DND-41 (cell line): Measurements from ENCODE around the gene MARCHF2.

Experiments used
- ATAC-seq: fragments of 200-7000 bp; cut with Tn5 transposase; 3 replicates; pipeline ENCODE4 v1.9.1; 2021; ENCODE audit warnings: low read depth; ENCODE audit not compliant: insufficient read depth
- DNase-seq: peaks from one replicate; pipeline ENCODE4 v3.0.0-alpha.2; 2020
- H2AFZ ChIP-seq: 2 replicates; pipeline ENCODE4 v1.6.0; 2012; ENCODE audit warnings: low read depth, low read length
- H3K27ac ChIP-seq: 2 replicates; pipeline ENCODE4 v1.5.1; 2012; ENCODE audit warnings: low read length, inconsistent platforms
- H3K27me3 ChIP-seq: fragments of 200-600 bp; sonication (generic); 2 replicates; pipeline ENCODE4 v1.6.0; 2012; ENCODE audit warnings: low read length, mild to moderate bottlenecking, inconsistent platforms; ENCODE audit not compliant: insufficient read depth, poor library complexity
- H3K36me3 ChIP-seq: 2 replicates; pipeline ENCODE4 v1.5.1; 2012; ENCODE audit warnings: low read length, inconsistent platforms; ENCODE audit not compliant: insufficient read depth
- H3K4me1 ChIP-seq: 2 replicates; pipeline ENCODE4 v1.5.1; 2012; ENCODE audit warnings: mild to moderate bottlenecking, low read length; ENCODE audit not compliant: insufficient read depth
- H3K4me2 ChIP-seq: 2 replicates; pipeline ENCODE4 v1.6.0; 2012; ENCODE audit warnings: mild to moderate bottlenecking, moderate library complexity, low read length, inconsistent platforms; ENCODE audit not compliant: insufficient read depth
- H3K4me3 ChIP-seq, 2 experiments: fragments of 200-600 bp in 1 of 2; shearing (Covaris generic) in 1 of 2; 2 replicates each; pipeline ENCODE4 v1.5.1; 2012 to 2016; ENCODE audit warnings: inconsistent platforms in 2 of 2, low read length in 2 of 2, mild to moderate bottlenecking in 2 of 2, low read depth in 1 of 2, moderate library complexity in 1 of 2
- H3K79me2 ChIP-seq: 2 replicates; pipeline ENCODE4 v1.6.0; 2012; ENCODE audit warnings: low read length, inconsistent platforms; ENCODE audit not compliant: insufficient read depth
- H3K9ac ChIP-seq: 2 replicates; pipeline ENCODE4 v1.6.0; 2012; ENCODE audit warnings: low read depth, mild to moderate bottlenecking, inconsistent platforms, low read length, moderate library complexity
- H3K9me3 ChIP-seq: 2 replicates; pipeline ENCODE4 v1.5.1; 2012; ENCODE audit warnings: low read length, moderate library complexity, mild to moderate bottlenecking, inconsistent platforms; ENCODE audit not compliant: insufficient read depth, severe bottlenecking
- H4K20me1 ChIP-seq: 2 replicates; pipeline ENCODE4 v1.6.0; 2012; ENCODE audit warnings: low read length; ENCODE audit not compliant: insufficient read depth
- EZH2 ChIP-seq: IDR thresholded peaks from 3 replicates; pipeline ENCODE4 v1.6.1; 2012; ENCODE audit warnings: borderline replicate concordance, low read depth, mild to moderate bottlenecking, moderate library complexity, low read length, inconsistent platforms; ENCODE audit not compliant: severe bottlenecking
- TF ChIP-seq, protein P1 (sequence below): IDR thresholded peaks from 2 replicates; pipeline ENCODE4 v1.5.1; 2012; ENCODE audit warnings: borderline replicate concordance, low read length, moderate library complexity, mild to moderate bottlenecking; ENCODE audit not compliant: poor library complexity, severe bottlenecking; ENCODE audit errors: extremely low read depth

The MARCHF2 gene

DNA sequence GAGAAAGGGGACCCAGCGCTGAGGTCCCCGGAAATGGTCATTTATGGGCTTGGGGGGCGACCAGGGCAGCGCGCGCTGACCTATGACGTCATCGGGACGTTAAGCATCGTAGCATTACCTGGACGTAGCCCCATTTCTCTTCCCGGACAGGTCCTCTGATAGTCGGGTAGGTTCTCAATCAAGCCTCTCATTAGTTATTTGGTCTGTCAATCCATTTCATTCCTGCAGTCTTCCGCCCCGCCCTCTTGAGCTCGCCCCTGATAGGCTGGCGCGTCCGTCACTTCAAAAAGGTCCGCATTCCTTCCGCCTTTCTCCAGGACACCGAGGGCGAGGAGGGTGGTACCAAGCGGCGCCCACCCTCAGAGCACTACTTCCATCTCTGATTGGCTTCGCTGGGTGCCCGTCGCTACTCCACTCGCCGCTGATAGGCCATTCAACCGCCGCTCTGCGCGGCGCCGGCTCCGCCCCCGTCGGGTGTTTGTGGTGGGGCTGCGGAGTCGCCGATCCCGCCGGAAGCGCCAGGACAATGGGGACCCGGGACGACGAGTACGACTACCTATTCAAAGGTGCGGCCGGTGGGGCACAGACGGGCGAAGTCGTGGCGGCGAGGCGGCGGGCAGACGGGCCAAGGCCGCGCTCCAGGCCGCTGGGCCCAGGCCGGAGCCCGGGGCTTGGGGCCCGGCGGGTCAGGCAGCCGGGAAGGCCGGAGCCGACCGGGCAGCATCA is 23.1 kb upstream of the MARCHF2 start, which contains the start of gene RAB11B:
Gene RAB11B (plus strand): TSS at position 470 of the 726 bp plus-strand sequence. CDS start 57 bp downstream, at position 527.
- Histone ChIP-seq H2AFZ (peak within 1 kb of the TSS; percentile 82), H3K9me3 (no peaks in the 10 kb centered on the region), H4K20me1 (peaks cover 39% of the 10 kb centered on the region), H3K79me2 (peaks cover 54% of the 10 kb centered on the region), H3K27me3 (no peaks in the 10 kb centered on the region), H3K4me1 (peaks cover 32% of the 10 kb centered on the region), H3K9ac (peak within 1 kb of the TSS; percentile 99), H3K4me2 (peak within 1 kb of the TSS; percentile 68), H3K27ac (peak within 1 kb of the TSS; percentile 96), H3K4me3 (peak within 1 kb of the TSS; percentile 73), H3K36me3 (peaks cover 12% of the 10 kb centered on the region)
- TF ChIP-seq, protein P1, sequence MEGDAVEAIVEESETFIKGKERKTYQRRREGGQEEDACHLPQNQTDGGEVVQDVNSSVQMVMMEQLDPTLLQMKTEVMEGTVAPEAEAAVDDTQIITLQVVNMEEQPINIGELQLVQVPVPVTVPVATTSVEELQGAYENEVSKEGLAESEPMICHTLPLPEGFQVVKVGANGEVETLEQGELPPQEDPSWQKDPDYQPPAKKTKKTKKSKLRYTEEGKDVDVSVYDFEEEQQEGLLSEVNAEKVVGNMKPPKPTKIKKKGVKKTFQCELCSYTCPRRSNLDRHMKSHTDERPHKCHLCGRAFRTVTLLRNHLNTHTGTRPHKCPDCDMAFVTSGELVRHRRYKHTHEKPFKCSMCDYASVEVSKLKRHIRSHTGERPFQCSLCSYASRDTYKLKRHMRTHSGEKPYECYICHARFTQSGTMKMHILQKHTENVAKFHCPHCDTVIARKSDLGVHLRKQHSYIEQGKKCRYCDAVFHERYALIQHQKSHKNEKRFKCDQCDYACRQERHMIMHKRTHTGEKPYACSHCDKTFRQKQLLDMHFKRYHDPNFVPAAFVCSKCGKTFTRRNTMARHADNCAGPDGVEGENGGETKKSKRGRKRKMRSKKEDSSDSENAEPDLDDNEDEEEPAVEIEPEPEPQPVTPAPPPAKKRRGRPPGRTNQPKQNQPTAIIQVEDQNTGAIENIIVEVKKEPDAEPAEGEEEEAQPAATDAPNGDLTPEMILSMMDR, result no peak
- no peak for TF ChIP-seq EZH2
- DNase-seq, result peak; percentile 100
- peak; percentile 96 for ATAC-seq

DNA sequence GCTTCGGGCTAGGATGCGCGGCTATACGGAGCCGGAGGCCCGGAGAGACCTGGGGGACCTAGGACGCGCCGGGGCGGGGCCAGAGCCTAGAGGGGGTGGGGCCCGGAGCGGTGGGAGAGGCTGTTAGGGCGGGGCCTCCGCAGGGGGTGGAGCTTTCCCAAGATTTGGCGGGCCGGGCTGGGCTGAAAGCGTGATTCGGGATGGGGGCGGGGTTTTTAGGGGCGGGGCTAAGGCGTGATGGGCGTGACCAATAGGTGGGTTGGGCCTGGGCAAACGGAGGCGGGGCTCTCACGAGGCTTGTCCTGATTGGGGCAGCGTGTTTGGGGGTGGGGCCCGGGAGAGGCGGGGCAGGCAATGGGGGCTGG is 22.5 kb upstream of the MARCHF2 start:
- Histone ChIP-seq H2AFZ (peak overlapping the region; percentile 72), H3K27ac (peak overlapping the region; percentile 96), H3K9ac (peak overlapping the region; percentile 99), H3K9me3 (no peaks in the 10 kb centered on the region), H3K4me2 (peak overlapping the region; percentile 65), H3K79me2 (peaks cover 59% of the 10 kb centered on the region), H3K4me3 (peak overlapping the region; percentile 73), H3K36me3 (peaks cover 12% of the 10 kb centered on the region), H3K4me1 (peaks cover 32% of the 10 kb centered on the region), H3K27me3 (no peaks in the 10 kb centered on the region), H4K20me1 (peaks cover 44% of the 10 kb centered on the region)
- TF ChIP-seq EZH2, result no peak
- TF ChIP-seq, protein P1, result no peak
- peak; percentile 57 for ATAC-seq
- DNase-seq, result peak; percentile 96

DNA sequence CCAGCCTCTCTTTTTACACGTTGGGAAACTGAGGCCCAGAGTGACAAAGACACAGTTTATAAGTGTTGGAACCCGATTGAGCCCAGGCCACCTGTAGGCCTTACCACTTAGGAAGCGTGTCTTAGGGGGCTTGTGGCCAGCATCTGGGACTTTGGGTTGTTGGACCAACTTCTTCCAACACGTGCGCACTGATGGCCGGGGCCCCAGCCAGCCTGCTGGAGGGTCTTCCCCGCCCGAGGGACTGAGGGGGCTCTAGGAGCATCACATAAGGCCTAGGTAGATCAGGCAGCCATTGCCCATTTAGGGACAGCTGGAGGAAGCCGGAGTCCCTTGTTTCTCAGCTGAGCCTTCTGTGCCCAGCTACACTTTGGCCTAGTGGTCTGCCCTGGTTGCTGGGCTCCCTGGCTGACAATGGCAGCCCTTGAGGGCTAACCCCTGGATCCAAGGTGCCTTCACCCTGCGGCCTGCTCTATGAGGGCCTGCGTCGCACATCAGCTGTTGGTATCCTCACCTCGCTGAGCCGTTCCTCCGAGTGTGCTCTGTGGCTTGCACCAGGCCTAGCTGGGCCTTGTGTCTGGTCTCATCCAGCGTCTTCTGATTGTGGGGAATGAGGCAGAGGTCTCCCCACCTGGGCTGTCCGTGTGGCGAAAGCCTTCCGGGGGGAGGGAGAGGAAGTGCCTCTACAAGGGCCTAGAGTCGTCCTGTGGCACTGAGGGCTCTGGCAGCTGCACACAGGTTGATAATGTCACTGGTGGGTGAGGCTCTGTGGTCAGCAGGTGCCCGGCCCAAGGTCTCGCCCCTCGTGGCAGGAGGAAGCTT is 21.7 kb upstream of the MARCHF2 start:
- H3K27ac ChIP-seq, result 0 out of 2 replicates have a peak overlapping the region, but pooled peaks have one; percentile 23
- H3K4me2 ChIP-seq, result peak overlapping the region; percentile 65
- peaks cover 67% of the 10 kb centered on the region for H3K79me2 ChIP-seq
- peaks cover 32% of the 10 kb centered on the region for H3K4me1 ChIP-seq
- ATAC-seq, result no peak
- no peaks in the 10 kb centered on the region for H3K9me3 ChIP-seq
- TF ChIP-seq, protein P1, result no peak
- no peak for TF ChIP-seq EZH2
- peak overlapping the region in 1 of 2 experiments; percentile 55; a peak in 3 of 4 replicates for H3K4me3 ChIP-seq
- peaks cover 52% of the 10 kb centered on the region for H4K20me1 ChIP-seq
- DNase-seq, result no peak
- H3K27me3 ChIP-seq, result no peaks in the 10 kb centered on the region
- peak overlapping the region; percentile 31 for H3K9ac ChIP-seq
- H3K36me3 ChIP-seq, result peaks cover 12% of the 10 kb centered on the region
- H2AFZ ChIP-seq, result no peak overlapping the region
